NOMO-1 treated with dmso at 0.1 percent for 144 hours (cell line): ENCODE data around the gene GNGT2.
A peak's percentile ranks its signal among the peaks of the same experiment; 100 is the strongest.
"Not testable (repeated sequence)": the region's sequence is repeated elsewhere in the genome, so short reads cannot be mapped to it uniquely, and the experiment has no call there.

Experiments
- DNase-seq: peaks from one replicate; lab custom pipeline; 2025; ENCODE audit not compliant: unreplicated experiment; lab: John Stamatoyannopoulos, UW

The GNGT2 gene

DNA sequence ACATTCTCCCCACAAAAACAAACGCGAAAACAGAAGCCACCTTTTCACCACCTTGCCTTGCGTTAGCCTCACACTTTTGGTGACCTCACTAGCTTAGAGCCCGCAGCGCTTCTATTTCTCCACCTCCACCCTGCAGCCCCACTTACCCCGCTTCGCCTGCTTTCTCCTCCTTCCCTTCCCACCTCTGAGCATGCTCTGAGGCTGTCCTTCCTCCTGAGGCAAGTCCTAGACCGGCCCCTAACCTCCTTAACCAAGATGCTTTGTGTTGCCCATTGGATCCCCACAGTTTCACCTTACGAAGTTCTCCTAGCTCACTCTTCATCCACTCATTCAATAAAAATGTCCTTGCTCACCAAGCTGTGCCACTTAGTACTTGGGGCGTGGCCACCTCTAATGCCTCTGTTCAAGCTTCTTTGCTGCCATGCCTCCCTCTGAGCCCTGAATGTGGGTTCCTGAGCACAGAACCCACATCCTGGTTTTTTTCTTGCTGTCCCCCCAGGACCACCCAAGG lies 1.3 kb downstream of the GNGT2 start:
- DNase-seq: no peak

- no peak for DNase-seq
These were observed 5.9 kb downstream of the GNGT2 start for GRCh38 chr17:49204516-49204915.

DNA sequence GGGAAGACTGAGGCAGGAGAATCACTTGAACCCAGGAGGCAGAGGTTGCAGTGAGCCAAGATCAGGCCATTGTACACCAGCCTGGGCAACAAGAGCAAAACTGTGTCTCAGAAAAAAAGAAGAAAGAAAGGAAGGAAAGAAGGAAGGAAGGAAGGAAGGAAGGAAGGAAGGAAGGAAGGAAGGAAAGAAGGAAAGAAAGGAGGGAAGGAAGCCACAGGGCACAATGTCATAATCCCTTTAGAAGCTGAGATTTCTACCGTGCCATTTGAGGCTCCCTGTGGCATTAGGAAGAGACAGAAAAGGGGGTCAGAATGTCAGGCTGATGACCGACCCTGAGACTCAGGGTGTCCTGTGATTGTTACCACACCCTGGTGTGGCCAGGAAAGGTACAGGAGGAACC lies 6.6 kb downstream of the GNGT2 start:
- no peak for DNase-seq

- no peak for DNase-seq
These were observed 8.9 kb downstream of the GNGT2 start for GRCh38 chr17:49201481-49201927.

DNA sequence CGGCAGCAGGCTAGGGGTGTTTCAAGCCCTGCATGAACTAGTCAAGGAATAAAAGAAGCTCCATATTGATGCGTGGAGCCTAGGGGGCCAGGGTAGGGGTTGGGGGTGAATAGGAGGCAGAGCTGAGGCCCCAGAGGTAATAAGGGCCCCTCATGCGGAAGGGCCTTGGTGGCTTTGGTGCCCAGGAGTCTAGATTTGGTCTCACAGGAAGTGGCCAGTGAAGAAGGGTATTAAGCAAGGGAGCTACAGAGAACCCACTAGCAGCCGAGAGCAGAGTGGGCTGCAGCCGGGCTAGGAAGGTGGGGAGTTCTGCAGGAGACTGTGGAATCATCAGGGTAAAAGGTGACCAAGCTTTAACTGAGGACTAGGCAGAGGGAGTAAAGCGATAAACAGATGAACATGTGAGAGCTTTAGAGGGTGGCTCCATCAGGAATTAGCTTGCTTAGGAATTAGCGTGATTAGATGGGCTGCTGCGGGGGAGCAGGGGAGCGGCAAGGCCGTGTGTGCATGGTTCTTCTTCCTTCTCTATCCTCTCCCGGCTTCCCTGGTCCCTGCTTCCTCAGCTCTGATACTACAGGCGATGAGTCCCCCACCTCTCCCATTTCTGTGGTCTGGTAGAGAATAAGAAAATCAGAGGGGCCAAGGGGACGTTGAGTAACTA lies 9.8 kb downstream of the GNGT2 start:
- no peak for DNase-seq

- no peak for DNase-seq
These were observed 12.2 kb downstream of the GNGT2 start for GRCh38 chr17:49198211-49198610.

- DNase-seq: no peak
These were observed 12.9 kb downstream of the GNGT2 start for GRCh38 chr17:49197346-49197998.

DNA sequence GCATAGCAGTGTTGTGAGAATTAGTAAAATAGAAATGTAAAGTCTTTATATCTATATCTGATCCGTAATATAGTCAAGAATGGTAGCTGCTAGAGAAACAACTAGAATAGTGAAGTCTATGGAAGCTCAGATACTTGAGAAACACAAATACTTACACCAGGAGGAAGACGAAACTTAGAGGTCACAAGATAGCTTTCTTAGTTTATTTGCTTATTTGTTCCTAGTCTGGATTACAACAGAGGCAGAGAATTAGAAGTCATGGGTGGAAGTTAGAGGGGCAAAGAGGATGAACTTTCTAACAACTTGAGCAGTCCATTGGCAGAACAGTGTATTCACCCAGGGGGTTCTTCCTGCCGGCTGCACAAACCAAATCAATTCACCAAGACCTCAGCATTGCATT lies 13.9 kb downstream of the GNGT2 start:
- DNase-seq: no peak

DNA sequence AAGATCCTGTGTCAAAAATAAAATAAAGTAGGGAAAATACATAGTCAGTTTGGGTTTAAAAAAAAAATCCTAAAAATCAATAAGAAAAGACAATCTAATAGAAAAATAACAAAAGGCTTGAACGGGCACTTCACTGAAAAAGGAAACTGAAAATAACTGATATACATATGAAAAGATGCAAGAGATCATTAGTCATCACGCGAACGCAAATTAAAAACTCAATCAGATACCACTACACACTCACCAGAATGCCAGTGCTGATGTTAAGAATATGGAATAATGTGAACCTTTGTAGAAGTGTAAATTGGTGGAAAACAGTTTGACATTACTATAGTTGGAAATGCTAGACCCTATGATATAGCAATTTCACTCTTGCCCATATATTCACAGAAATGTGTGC lies 14.6 kb downstream of the GNGT2 start:
- no peak for DNase-seq

- no peak for DNase-seq
These were observed 16.1 kb downstream of the GNGT2 start for GRCh38 chr17:49194297-49194607.

GRCh38 chr17:49193513-49194296 lies 16.7 kb downstream of the GNGT2 start:
- DNase-seq: peak; percentile 13

GRCh38 chr17:49191917-49192741 lies 18.2 kb downstream of the GNGT2 start:
- DNase-seq: peak; percentile 94

- DNase-seq: no peak
These were observed 18.9 kb downstream of the GNGT2 start for GRCh38 chr17:49191409-49191916.

DNA sequence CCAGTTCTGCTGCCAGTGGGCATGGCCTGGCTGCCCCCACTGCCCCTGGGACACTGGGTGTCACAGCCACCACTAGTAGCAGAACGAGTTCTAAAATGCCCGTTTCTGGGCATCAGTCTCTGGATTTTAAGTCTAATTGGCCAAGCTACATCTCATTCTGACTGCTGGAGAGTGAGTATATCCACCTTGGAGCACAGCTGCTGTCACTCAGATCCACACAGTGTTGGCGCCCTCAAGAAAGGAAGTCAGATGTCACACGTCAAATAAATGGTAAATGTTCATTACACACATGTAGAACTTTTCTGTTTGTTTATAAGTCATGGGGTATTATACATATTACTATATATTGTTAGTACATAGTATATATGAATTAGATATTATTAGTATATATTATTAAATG lies 19.4 kb downstream of the GNGT2 start:
- DNase-seq: no peak

- DNase-seq: no peak
These were observed 23.1 kb downstream of the GNGT2 start for GRCh38 chr17:49187301-49187700.

GRCh38 chr17:49185381-49185780 lies 25.0 kb downstream of the GNGT2 start:
- not testable (repeated sequence) for DNase-seq

DNA sequence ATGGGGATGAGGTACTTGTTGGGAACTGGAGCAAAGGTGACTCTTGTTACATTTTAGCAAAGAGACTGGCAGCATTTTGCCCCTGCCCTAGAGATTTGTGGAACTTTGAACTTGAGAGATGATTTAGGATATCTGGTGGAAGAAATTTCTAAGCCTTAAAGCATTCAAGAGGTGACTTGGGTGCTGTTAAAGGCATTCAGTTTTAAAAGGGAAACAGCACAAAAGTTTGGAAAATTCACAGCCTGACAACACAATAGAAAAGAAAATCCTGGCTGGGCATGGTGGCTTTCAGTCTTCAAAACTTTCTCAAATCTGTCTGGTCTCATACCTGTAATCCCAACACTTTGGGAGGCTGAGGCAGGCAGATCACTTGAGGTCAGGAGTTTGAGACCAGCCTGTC lies 25.9 kb downstream of the GNGT2 start:
- not testable (repeated sequence) for DNase-seq

DNA sequence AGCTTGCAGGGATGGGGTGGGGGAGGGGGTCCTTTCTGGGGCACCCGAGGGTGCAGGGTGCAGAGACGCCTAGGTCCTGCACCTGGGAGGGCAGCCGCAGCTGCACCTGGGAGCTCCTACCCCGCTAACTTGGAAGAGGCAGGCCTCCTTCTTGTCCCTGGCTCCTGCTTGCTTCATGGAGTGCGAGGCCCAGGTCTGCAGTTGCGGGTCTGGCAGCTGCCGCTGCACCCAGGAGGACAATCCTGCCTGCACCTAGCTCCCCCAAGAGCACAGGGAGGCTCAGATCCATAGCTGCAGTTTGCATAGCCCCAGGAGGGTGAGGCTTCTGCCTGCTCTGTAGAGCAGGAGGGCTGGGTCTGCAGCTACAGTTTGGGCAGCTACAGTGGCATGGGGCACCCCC lies 26.6 kb downstream of the GNGT2 start:
- DNase-seq: no peak

DNA sequence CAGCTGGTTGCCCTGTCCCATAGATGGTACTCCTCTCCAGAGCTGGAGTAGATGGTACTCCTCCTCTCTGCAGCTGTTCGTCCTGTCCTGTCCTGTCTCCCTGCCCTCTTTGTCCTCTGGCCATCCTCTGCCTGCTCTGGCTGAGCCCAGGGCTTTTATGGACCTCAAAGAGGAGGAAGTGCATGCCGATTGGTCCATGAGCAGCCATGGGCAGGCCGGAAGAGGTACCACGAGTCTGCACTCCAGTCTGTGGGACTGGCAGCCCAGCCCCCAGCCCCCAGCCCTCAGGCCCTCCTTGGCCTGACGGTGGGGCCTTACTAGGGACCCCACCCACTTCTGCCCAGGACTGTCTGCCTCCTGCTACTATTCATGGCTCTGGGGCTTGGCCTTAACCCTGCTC lies 27.0 kb downstream of the GNGT2 start:
- no peak for DNase-seq

- DNase-seq: no peak
These were observed 29.3 kb downstream of the GNGT2 start for GRCh38 chr17:49180998-49181635.
